GM21529 (cell line): ENCODE data around the gene HSPA2.
"Not testable (repeated sequence)": the region's sequence is repeated elsewhere in the genome, so short reads cannot be mapped to it uniquely, and the experiment has no call there.

Experiments
- ATAC-seq: cut with Tn5 transposase; IDR thresholded peaks from one replicate; pipeline ENCODE4 v1.9.1; 2021; ENCODE audit not compliant: unreplicated experiment

HSPA2 gene

DNA sequence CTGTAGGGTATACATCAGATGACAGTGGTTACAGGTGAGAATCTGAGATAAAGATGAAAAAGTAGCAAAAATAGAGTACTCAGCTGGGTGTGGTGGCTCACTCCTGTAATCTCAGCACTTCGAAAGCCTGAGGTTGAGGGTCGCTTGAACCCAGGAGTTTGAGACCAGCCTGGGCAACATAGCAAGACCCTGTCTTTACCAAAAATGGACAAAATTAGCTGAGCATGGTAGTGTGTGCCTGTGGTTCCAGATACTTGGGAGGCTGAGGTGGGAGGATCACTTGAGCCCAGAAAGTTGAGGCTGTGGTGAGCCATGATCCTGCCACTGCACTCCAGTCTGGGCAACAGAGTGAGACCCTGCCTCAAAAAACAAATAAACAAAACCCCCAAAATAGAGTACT lies 17.7 kb downstream of the HSPA2 start:
- not testable (repeated sequence) for ATAC-seq

DNA sequence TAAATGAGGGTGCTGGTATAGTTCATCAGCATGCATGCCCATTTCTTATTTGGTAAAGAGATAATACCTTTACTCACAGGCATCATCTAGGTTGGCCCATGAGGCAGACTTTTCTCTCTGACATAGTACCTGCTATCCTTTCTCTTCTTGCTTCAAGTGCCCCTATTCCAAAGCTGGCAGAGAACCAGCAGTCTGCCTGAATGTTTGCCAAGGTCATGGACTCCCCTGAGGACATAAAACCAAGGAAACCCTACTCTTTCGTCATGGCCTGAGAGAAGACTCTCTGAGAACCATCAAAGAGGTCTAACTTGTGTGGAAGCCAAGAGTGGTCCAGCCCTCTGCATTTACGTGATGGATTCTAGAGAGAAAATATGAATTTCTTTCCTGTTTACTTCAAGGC lies 21.1 kb downstream of the HSPA2 start:
- no peak for ATAC-seq

DNA sequence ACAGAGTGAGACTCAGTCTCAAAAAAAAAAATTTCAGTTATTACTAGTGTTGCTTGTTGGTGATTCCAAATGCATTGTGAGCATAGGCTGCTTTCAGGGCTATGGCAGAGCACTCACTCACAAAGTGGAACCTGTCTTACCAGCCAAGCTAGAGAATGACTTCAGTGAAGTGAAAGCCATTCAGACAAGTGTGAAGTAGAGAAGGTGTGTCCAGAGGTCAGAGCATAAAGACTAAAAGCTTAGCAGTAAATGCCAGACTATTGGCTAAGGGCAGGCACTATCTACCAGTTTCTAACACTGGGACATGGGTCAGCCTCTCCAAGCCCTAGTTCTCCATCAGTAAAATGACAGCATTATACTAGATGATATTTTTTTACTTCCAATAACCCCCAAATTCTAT lies 21.9 kb downstream of the HSPA2 start:
- no peak for ATAC-seq

DNA sequence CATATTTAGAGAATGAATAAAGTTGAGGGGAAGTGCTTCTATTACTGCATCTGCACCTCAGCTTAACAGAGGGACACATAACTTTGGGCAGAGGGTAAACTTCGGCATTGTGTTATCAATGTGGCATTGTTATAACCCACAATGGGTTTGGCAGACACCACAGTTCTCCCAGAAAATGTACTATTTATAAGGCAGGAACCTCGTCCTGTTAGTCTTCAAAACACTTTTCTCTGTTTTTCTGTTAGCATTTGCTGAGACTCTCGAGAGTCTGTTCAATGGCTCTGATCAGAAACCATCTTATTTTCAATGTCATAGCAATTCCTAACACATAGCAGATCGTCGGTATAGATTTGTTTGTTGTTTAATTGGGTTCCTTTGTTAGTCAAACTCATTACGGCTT lies 23.2 kb downstream of the HSPA2 start:
- ATAC-seq: no peak

DNA sequence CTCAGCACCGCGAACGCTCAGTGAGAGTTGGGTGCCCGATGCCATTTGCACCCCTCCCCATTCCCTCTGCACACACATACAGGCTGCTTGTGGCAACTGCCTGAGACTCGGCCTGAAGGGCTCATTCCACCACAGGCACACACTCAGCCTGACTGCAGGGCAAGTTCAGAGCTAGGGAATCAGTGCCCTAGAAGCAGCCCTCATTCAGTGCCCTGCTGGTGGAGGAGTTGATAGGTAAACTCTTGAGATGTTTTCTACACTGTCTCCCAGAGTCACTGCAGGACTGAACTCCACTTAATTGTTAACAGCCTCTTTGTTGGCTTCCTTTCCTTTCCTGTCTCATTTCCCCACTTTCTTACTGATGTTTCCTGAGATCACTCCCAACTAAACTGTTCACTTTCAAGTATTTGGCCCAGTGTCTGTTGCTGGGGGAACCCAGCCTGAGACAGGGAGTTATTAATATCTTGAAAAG lies 26.1 kb downstream of the HSPA2 start:
- ATAC-seq: no peak

DNA sequence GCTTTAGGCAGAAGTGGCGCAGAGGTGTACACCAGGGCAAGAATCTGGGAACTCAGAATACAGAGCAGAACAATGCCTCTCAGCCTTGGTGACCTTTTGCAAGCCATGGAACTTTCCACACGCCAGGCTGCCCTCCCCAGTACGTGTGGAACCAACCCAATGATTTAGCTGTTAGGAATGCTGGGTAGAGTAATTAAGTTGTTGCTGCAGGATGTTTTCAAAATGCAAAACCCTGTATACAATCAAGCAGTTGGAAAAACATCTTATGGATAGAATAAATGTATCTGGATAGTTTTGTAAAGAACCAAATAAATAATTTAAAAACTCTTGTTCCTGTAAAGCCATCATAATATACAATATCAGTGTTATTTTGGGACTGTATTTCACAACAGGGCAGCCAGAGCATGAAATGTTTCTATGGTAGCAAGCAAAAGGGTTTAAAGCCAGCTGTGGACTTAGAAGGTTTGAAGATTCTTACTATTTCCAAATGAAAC lies 28.6 kb downstream of the HSPA2 start:
- ATAC-seq: no peak

DNA sequence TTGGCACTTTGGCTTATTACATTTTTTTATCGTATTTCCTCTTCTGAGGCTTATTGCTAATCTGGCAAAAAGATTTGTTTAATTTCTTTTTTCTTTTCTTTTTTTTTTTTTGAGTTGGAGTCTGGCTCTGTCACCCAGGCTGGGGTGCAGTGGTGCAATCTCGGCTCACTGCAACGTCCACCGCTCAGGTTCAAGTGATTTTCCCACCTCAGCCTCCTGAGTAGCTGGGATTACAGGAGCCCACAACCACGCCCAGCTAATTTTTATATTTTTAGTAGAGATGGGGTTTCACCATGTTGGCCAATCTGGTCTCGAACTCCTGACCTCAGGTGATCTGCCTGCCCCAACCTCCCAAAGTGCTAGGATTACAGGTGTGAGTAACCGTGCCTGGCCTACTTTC lies 29.1 kb downstream of the HSPA2 start:
- ATAC-seq: not testable (repeated sequence)

DNA sequence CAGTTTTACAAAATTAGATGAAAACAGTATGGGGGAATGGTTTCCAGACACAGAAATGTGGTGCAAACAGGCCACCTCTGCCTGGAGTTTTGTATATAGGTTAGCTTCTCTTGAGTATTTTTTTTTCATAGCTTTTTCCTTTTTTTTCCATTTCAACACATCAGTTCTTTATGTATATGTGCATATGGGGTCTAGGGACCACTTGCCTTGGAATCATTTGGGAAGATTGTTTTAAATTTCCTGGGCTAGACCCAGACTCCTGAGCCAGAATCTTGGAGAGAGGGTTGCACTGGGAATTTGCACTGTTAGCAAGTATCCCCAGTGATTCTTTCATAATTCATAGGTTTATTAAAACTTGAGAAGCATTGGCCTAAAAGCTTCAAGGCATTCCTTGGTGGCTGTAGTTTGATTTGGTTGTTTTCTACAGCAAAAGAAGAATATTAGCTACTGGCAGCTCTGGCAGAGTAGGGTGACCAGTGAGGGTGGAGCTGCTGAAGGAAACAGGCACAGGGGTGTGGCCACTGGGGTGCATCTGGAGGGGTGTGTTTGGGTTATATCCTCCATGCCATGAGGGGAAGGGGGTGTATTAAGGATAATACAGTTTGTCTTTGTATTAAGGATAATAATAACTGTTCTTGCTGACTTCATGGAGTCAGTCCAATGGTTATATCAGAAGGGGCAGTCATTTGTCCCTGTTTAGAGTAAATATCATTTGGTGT lies 32.0 kb downstream of the HSPA2 start:
- no peak for ATAC-seq

DNA sequence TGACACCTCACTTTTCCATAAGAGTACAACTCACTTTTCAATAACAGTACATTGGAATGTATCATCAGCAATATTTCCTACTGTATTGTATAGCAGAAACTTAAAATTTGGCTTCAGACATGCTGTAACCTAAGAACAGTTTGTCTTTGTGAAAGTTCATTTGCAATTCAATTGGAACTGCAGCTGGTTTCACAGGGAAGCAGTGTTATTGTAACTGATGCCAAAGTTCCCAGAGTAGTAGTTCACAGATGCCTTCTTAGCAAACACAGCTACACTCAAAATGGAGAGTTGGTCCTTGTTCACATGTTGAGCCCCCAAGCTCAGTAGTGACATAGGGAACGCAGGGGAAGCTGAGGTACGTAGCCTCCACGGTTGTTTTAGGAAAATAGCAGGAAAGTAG lies 32.6 kb downstream of the HSPA2 start:
- no peak for ATAC-seq

DNA sequence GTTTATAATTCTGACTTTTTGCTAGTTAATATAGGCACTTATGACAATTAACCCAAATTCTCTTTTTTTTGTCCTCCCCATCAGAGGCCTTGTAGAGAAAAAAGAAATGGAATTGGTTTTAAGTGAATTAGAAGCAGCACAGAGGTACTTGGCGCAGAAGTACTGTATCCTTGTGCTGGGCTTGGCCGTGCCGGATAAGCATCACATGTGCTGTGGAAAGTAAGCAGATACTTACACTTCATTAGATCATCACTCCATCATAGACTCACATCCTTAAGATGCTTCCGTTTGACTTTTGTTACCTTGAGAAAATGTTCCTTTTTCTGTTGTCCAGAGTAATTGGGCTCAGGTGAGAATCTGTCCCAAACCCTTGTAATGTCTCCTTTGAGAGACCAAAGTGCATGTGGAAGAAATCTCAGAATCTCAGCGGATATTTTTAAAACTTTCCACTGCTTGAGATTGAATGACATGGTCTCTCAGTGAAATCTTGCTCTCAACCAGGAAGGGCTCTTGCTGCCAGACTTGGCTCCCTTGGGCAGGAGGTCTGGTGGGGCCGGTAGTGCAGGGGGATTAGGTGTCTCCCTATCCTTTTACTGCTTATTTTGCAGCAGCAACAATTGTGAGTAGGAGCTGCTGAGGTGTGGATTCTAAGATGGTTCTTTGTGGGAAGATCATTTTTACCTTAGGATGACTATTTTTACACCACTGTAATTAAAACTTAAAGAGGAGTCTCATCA lies 34.0 kb downstream of the HSPA2 start:
- ATAC-seq: no peak

DNA sequence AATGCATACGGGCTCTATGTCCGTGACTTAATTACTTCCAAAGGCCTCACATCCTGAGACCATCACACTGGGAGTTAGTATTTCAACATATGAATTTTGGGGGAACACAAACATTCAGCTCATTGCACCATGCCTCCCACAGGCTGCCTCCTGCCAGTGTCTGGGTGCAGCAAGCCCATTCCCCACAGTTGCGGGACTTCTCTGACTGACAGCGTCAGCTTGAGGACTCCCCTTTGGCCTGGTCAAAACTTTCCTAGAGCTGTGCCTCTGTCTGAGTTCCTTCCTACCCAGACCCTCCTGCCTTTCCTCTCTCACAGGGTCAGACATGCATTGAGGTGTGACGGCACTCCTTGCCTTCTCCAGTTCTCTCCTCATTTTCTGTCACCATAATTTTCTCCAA lies 36.7 kb downstream of the HSPA2 start:
- ATAC-seq: no peak

DNA sequence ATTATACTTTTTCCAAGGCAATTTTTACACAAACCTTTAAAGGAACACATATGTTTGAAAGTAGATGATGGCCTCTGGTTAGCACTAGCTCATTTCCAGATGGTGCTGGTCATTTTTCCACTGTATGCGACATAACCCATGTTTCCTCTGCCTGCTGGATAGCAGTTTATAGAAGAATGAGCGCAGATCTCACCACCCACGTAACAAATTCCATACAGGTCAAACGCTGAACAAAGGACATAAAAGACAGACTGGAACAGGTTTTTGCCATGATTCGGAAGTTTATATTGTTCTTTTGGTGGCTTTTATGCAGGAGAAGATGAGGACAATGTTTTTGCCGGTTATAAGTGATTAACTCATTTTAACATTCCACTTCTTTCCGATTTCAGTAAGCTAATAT lies 39.9 kb downstream of the HSPA2 start:
- ATAC-seq: no peak

DNA sequence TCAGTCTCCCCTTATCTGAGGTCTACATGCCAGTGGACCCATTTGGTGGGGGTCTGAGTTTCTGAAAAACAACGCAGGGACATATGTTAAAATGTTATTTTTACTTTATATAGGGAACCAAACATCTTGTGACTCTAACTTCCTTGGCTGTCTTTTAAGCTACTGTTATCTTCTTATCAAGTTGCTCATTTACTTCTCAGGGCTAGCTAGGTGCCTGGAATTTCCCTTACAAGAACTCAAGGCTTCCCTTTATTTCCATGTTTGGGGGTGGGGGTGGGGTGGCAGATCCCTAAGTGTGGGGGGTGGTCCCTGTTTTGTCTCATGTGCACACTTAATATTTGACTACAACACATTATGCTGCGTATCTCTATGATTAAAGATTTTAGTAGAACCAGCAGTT lies 40.8 kb downstream of the HSPA2 start:
- ATAC-seq: no peak

DNA sequence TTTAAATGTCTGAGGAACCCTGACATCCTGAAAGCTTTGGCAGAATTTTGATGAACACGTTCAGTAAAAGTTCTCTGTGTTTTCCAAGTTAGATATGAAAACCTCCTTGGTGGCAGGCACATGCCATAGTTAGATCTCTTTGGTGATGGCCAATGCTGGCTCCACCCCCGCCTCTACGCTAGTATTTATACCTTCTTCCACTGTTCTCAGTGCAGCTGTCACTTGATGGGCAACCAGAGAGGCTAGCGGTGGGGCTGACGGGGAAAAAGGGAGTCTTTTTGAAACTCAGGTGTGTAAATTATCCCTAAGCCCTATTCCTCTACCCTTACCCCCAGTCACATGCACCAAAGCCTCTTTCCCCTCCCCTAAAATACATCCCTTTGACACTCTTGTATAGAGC lies 41.3 kb downstream of the HSPA2 start:
- no peak for ATAC-seq

DNA sequence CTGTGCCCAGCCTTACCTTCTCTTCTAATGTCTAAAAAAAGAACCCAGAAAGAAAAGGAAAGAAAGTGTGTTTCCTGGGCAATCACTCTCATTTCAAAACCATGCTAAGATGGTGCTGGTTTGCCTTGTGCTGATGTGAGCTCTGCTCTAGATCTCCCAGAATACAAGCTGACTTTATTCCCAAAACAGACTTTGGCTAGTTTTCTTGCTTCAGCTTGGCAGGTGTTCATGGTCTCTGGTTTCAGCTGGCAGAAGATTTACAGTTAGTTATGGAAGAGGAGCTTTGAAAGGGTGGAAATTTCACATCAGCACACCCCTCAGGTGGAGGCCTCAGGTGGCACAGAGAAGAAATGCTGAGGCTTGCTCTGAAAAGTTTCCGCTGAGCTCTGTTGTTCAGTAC lies 43.6 kb downstream of the HSPA2 start:
- ATAC-seq: no peak

DNA sequence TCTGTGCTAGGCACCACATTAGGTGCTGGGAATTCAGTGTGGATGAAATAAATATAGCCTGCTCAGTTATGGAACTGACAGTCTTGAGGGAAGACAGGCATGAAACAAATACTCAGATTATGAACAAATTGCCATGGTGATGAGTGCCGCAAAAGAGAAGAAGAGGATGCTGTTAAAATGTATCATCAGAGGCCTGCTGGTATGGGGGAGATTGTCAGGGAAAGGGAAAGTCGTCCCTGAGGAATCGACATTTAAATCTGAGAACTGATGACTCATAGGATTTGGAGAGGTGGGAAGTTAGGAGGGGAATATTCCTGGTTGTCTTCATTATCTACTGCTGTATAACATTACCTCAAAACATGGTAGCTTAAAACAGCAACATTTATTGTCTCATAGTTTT lies 51.3 kb downstream of the HSPA2 start:
- ATAC-seq: no peak
